Measurements from ENCODE around the gene UNC45A.
A peak's percentile ranks its signal among the peaks of the same experiment; 100 is the strongest.

UNC45A gene

GRCh38 chr15:90946941-90947576, 12.0 kb downstream of the UNC45A start:
- H3K4me1 ChIP-seq (ENCODE audit: control insufficient read depth, insufficient read depth, low read length) = no peaks in the 10 kb centered on the region
- H3K27ac ChIP-seq (ENCODE audit: insufficient read depth, low read depth, low read length, poor library complexity, severe bottlenecking) = no peak overlapping the region
- H3K9me3 ChIP-seq (ENCODE audit: control insufficient read depth, low read length) = no peaks in the 10 kb centered on the region
- H3K36me3 ChIP-seq (ENCODE audit: control insufficient read depth, insufficient read depth, low read length) = peaks cover 64% of the 10 kb centered on the region
- H3K4me3 ChIP-seq (ENCODE audit: insufficient read depth, low read depth, low read length) = no peak overlapping the region
- H3K27me3 ChIP-seq (ENCODE audit: control insufficient read depth, insufficient read depth, low read length, poor library complexity, severe bottlenecking) = no peaks in the 10 kb centered on the region
- WGBS, 2 experiments = 95 to 96% methylated on average over 8 of the region's 8 CpGs

- WGBS, 2 experiments = 94 to 95% methylated on average over 18 of the region's 18 CpGs
- Histone ChIP-seq H3K9me3 (ENCODE audit: control insufficient read depth, low read length) (no peaks in the 10 kb centered on the region), H3K4me1 (ENCODE audit: control insufficient read depth, insufficient read depth, low read length) (no peaks in the 10 kb centered on the region), H3K27ac (ENCODE audit: insufficient read depth, low read depth, low read length, poor library complexity, severe bottlenecking) (no peak overlapping the region), H3K36me3 (ENCODE audit: control insufficient read depth, insufficient read depth, low read length) (peaks cover 58% of the 10 kb centered on the region), H3K4me3 (ENCODE audit: insufficient read depth, low read depth, low read length) (no peak overlapping the region), H3K27me3 (ENCODE audit: control insufficient read depth, insufficient read depth, low read length, poor library complexity, severe bottlenecking) (no peaks in the 10 kb centered on the region)
Measured at GRCh38 chr15:90947577-90948357, 12.7 kb downstream of the UNC45A start.

DNA sequence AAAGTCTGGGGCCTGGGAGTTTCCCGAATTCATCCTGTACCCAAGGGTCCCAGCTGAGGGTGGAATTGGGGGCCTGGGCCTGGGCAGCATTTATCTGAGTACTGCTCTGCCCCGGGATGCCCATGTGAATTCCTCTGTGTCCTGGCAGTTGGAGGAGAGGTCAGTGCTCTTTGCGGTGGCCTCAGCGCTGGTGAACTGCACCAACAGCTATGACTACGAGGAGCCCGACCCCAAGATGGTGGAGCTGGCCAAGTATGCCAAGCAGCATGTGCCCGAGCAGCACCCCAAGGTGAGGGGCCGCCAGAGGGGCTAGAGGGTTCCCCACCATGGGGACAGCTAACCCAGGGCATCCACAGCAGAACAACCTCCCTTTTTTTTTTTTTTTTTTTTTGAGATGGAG, 13.4 kb downstream of the UNC45A start:
- WGBS, 2 experiments = 94 to 95% methylated on average over 8 of the region's 8 CpGs
- H3K27me3 ChIP-seq (ENCODE audit: control insufficient read depth, insufficient read depth, low read length, poor library complexity, severe bottlenecking) = no peaks in the 10 kb centered on the region
- no peaks in the 10 kb centered on the region for H3K9me3 ChIP-seq (ENCODE audit: control insufficient read depth, low read length)
- H3K4me1 ChIP-seq (ENCODE audit: control insufficient read depth, insufficient read depth, low read length) = no peaks in the 10 kb centered on the region
- H3K27ac ChIP-seq (ENCODE audit: insufficient read depth, low read depth, low read length, poor library complexity, severe bottlenecking) = no peak overlapping the region
- no peak overlapping the region for H3K4me3 ChIP-seq (ENCODE audit: insufficient read depth, low read depth, low read length)
- H3K36me3 ChIP-seq (ENCODE audit: control insufficient read depth, insufficient read depth, low read length) = peaks cover 55% of the 10 kb centered on the region

DNA sequence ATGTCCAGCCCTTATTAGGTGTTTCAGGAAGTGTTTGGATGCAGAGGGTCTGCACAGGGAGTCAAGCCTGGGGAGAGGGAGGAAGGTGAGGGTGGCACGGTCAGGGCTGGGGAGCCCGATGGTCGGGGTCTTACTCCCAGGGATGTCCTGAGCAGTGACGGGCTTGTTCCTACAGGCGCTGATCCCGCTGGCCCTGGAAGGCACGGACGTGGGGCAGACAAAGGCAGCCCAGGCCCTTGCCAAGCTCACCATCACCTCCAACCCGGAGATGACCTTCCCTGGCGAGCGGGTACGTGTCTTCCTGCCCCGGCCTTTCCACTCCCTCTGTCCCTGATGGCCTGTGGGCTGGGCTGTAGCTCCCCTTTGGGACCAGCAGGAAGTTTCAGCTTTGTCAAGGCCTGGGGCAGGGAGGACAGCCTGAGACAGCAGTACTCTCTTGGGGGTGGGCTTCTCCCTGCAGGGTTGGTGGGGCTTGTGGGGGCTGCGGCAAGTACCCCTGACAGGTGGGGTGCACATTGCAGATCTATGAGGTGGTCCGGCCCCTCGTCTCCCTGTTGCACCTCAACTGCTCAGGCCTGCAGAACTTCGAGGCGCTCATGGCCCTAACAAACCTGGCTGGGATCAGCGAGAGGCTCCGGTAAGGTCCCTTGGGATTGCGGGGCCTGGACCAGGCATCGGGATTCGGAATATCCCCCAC, 15.0 kb downstream of the UNC45A start:
- Histone ChIP-seq H3K9me3 (ENCODE audit: control insufficient read depth, low read length) (no peaks in the 10 kb centered on the region), H3K36me3 (ENCODE audit: control insufficient read depth, insufficient read depth, low read length) (peaks cover 40% of the 10 kb centered on the region), H3K4me3 (ENCODE audit: insufficient read depth, low read depth, low read length) (no peak overlapping the region), H3K27me3 (ENCODE audit: control insufficient read depth, insufficient read depth, low read length, poor library complexity, severe bottlenecking) (no peaks in the 10 kb centered on the region), H3K4me1 (ENCODE audit: control insufficient read depth, insufficient read depth, low read length) (no peaks in the 10 kb centered on the region), H3K27ac (ENCODE audit: insufficient read depth, low read depth, low read length, poor library complexity, severe bottlenecking) (no peak overlapping the region)
- 96 to 97% methylated on average over 23 of the region's 23 CpGs for WGBS, 2 experiments

GRCh38 chr15:90950676-90951075, 15.6 kb downstream of the UNC45A start:
- Histone ChIP-seq H3K4me1 (ENCODE audit: control insufficient read depth, insufficient read depth, low read length) (peaks cover under 1% of the 10 kb centered on the region), H3K27ac (ENCODE audit: insufficient read depth, low read depth, low read length, poor library complexity, severe bottlenecking) (no peak overlapping the region), H3K4me3 (ENCODE audit: insufficient read depth, low read depth, low read length) (no peak overlapping the region), H3K9me3 (ENCODE audit: control insufficient read depth, low read length) (no peaks in the 10 kb centered on the region), H3K36me3 (ENCODE audit: control insufficient read depth, insufficient read depth, low read length) (peaks cover 39% of the 10 kb centered on the region), H3K27me3 (ENCODE audit: control insufficient read depth, insufficient read depth, low read length, poor library complexity, severe bottlenecking) (no peaks in the 10 kb centered on the region)
- WGBS, 2 experiments = 96 to 97% methylated on average over 6 of the region's 6 CpGs

DNA sequence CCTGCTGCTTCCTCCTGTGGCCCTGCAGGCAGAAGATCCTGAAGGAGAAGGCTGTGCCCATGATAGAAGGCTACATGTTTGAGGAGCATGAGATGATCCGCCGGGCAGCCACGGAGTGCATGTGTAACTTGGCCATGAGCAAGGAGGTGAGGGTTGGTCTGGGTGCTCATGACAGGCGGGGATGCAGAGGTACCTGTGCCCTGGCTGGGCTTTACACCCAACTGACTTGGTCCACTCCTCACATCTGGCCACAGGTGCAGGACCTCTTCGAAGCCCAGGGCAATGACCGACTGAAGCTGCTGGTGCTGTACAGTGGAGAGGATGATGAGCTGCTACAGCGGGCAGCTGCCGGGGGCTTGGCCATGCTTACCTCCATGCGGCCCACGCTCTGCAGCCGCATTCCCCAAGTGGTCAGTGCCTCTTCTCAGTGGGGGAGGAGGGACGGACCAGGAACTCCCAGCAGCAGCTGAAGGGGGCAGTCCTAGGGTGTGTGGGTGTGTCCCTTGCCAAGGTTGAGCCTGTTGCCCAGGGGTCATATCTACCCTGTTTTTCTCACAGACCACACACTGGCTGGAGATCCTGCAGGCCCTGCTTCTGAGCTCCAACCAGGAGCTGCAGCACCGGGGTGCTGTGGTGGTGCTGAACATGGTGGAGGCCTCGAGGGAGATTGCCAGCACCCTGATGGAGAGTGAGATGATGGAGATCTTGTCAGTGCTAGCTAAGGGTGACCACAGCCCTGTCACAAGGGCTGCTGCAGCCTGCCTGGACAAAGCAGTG, 18.0 kb downstream of the UNC45A start:
- Histone ChIP-seq H3K4me1 (ENCODE audit: control insufficient read depth, insufficient read depth, low read length) (peaks cover 14% of the 10 kb centered on the region), H3K27me3 (ENCODE audit: control insufficient read depth, insufficient read depth, low read length, poor library complexity, severe bottlenecking) (peaks cover 12% of the 10 kb centered on the region), H3K36me3 (ENCODE audit: control insufficient read depth, insufficient read depth, low read length) (peaks cover 28% of the 10 kb centered on the region), H3K4me3 (ENCODE audit: insufficient read depth, low read depth, low read length) (no peak overlapping the region), H3K9me3 (ENCODE audit: control insufficient read depth, low read length) (no peaks in the 10 kb centered on the region), H3K27ac (ENCODE audit: insufficient read depth, low read depth, low read length, poor library complexity, severe bottlenecking) (no peak overlapping the region)
- 94 to 95% methylated on average over 14 of the region's 14 CpGs for WGBS, 2 experiments

- no peak overlapping the region for H3K27ac ChIP-seq (ENCODE audit: insufficient read depth, low read depth, low read length, poor library complexity, severe bottlenecking)
- WGBS, 2 experiments = 78 to 80% methylated on average over 16 of the region's 16 CpGs
- H3K4me1 ChIP-seq (ENCODE audit: control insufficient read depth, insufficient read depth, low read length) = peaks cover 14% of the 10 kb centered on the region
- H3K36me3 ChIP-seq (ENCODE audit: control insufficient read depth, insufficient read depth, low read length) = peaks cover 23% of the 10 kb centered on the region
- H3K27me3 ChIP-seq (ENCODE audit: control insufficient read depth, insufficient read depth, low read length, poor library complexity, severe bottlenecking) = peaks cover 12% of the 10 kb centered on the region
- H3K4me3 ChIP-seq (ENCODE audit: insufficient read depth, low read depth, low read length) = no peak overlapping the region
- no peaks in the 10 kb centered on the region for H3K9me3 ChIP-seq (ENCODE audit: control insufficient read depth, low read length)
Measured at GRCh38 chr15:90953947-90954711, 19.0 kb downstream of the UNC45A start.

DNA sequence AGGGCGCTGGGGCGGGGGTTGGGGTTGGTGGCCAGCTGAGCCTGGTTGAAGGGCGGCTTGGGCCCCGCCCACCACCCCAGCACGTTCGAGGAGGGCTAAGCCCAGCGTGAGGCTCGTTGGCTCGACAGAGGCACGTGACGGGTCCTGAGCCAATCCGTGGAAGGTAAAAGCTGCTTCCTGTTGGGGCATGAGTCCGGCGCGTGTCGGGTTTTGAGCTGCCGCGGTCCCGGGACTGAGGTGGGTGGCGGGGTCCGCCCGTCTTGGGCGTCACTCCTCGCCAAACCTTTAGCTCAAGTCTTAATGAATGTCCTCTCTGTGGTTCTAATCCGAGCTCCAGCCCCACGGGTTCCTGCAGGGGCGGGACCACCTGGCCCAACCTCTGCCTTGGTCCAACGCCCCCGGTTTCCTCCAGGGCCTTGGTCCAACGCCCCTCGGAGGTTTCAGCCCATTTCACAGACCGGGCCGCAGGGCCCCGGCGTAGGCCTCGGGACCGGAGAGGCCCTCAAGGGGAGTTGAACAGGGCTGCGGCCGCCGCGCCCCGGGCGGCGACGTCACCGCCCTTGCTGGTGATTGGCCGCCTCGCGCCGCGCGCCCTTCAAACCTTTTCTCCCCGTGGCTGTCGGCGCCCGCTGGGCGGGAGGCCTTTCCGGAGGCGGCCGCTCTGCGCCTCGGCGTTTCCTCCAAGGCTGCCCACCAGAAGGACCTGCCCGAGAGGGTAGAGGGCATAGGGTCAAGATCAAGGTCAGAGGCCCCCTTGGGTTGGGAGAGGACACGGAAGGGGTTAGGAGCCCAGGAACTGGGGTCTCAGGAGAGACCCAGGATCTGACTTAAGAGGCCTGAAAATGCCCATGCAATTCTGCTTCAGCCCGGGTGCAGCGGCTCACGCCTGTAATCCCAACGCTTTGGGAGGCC, 19.9 kb downstream of the UNC45A start, which contains the start of gene RCCD1:
TSS of gene RCCD1 (plus strand) at position 173 of the 912 bp plus-strand sequence. CDS start 1,851 bp downstream, outside the sequence.
- peaks cover 14% of the 10 kb centered on the region for H3K4me1 ChIP-seq (ENCODE audit: control insufficient read depth, insufficient read depth, low read length)
- no peaks in the 10 kb centered on the region for H3K9me3 ChIP-seq (ENCODE audit: control insufficient read depth, low read length)
- 3% methylated on average over 69 of the region's 69 CpGs for WGBS, 2 experiments
- peaks cover 15% of the 10 kb centered on the region for H3K36me3 ChIP-seq (ENCODE audit: control insufficient read depth, insufficient read depth, low read length)
- peaks cover 12% of the 10 kb centered on the region for H3K27me3 ChIP-seq (ENCODE audit: control insufficient read depth, insufficient read depth, low read length, poor library complexity, severe bottlenecking)
- peak within 1 kb of the TSS; percentile 88 for H3K27ac ChIP-seq (ENCODE audit: insufficient read depth, low read depth, low read length, poor library complexity, severe bottlenecking)
- H3K4me3 ChIP-seq (ENCODE audit: insufficient read depth, low read depth, low read length) = peak within 1 kb of the TSS; percentile 78

Measured in ectodermal cell (in vitro differentiated cells).